Skeletal muscle tissue (tissue), 4 donors: ENCODE measurements around the gene SFTPB. TPM values are rescaled to one million over a fixed set of nuclear protein-coding genes. Genes with fewer than 3 reads are reported as not detected.
"Not testable (repeated sequence)": the region's sequence is repeated elsewhere in the genome, so short reads cannot be mapped to it uniquely, and the experiment has no call there.

Experiments used
- H3K27ac ChIP-seq: one replicate; pipeline ENCODE4 v1.7.0; 2013; ENCODE audit warnings: mild to moderate bottlenecking, low read depth, low read length, inconsistent platforms
- H3K27me3 ChIP-seq, 3 donors: one replicate each; pipeline ENCODE4 v1.7.0; 2013; ENCODE audit warnings: low read length in 3 of 3; ENCODE audit not compliant: control insufficient read depth in 3 of 3, insufficient read depth in 3 of 3
- H3K36me3 ChIP-seq, 3 donors: one replicate each; pipeline ENCODE4 v1.7.0; 2013; ENCODE audit warnings: low read length in 3 of 3; ENCODE audit not compliant: control insufficient read depth in 3 of 3, insufficient read depth in 3 of 3
- H3K4me1 ChIP-seq, 3 donors: one replicate each; pipeline ENCODE4 v1.7.0; 2013; ENCODE audit warnings: low read length in 3 of 3, mild to moderate bottlenecking in 3 of 3; ENCODE audit not compliant: control insufficient read depth in 3 of 3, insufficient read depth in 3 of 3
- H3K4me3 ChIP-seq, 3 donors: one replicate each; pipeline ENCODE4 v1.7.0; 2013; ENCODE audit warnings: low read length in 3 of 3
- H3K9ac ChIP-seq, 3 donors: one replicate each; pipeline ENCODE4 v1.7.0; 2013; ENCODE audit warnings: low read length in 3 of 3, mild to moderate bottlenecking in 3 of 3, moderate library complexity in 2 of 3, low read depth in 1 of 3
- H3K9me3 ChIP-seq, 3 donors: one replicate each; pipeline ENCODE4 v1.7.0; 2013; ENCODE audit warnings: low read length in 3 of 3; ENCODE audit not compliant: control insufficient read depth in 3 of 3
- total RNA-seq: library from RNA; depleted of rRNA; stranded (reverse); fragments of >200 nt; gene quantifications from one replicate; pipeline ENCODE4 v1.2.3, GENCODE V29; 2014
- donor health status: Osteomylitis.

The SFTPB gene
- total RNA-seq, 1 donor from 2014 or later = not detected

DNA sequence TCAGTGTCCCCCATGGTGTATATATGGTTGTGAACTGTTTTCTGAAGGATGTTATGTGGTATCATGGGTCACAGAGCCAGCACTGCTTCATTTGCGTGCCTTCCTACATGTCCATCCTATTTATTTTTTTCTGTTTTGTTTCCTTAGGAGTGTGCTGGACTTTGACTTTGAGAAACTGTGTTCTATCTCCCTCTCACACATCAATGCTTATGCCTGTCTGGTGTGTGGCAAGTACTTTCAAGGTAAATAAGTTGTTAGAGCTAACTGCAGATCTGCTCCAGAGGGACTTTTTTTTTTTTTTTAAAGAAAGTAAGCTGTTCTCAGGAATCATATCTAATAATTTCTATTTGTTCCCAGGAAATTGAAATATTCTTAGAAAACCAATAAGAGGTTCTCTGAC lies 46.7 kb downstream of the SFTPB start:
- Histone ChIP-seq H3K9me3 (no peaks in the 10 kb centered on the region), H3K9ac (no peak overlapping the region), H3K27ac (no peak overlapping the region), H3K27me3 (no peaks in the 10 kb centered on the region), H3K4me1 (peaks cover 11 to 12% (median 11%) of the 10 kb centered on the region in 3 donors), H3K36me3 (peaks cover 48 to 55% (median 50%) of the 10 kb centered on the region in 3 donors), H3K4me3 (no peak overlapping the region)

- no peaks in the 10 kb centered on the region for H3K27me3 ChIP-seq
- peaks cover 11 to 28% (median 14%) of the 10 kb centered on the region in 3 donors for H3K4me1 ChIP-seq
- no peak overlapping the region for H3K9ac ChIP-seq
- peaks cover 33 to 40% (median 35%) of the 10 kb centered on the region in 3 donors for H3K36me3 ChIP-seq
- H3K9me3 ChIP-seq = no peaks in the 10 kb centered on the region
- H3K4me3 ChIP-seq = no peak overlapping the region
- H3K27ac ChIP-seq = no peak overlapping the region
Measured at GRCh38 chr2:85619617-85620016, 48.4 kb downstream of the SFTPB start.

GRCh38 chr2:85617723-85618122 lies 50.3 kb downstream of the SFTPB start:
- Histone ChIP-seq H3K4me1 (peaks cover 11 to 28% (median 17%) of the 10 kb centered on the region in 3 donors), H3K9ac (peak overlapping the region; percentile 2 to 96 (median 14)), H3K4me3 (peak overlapping the region in 2 of 3 donors; percentile 74 to 91), H3K36me3 (peaks cover 18 to 23% (median 23%) of the 10 kb centered on the region in 3 donors)
- not testable (repeated sequence) for H3K27ac ChIP-seq, H3K9me3 ChIP-seq, H3K27me3 ChIP-seq

- H3K27me3 ChIP-seq = no peaks in the 10 kb centered on the region
- H3K4me3 ChIP-seq = peak overlapping the region in 1 of 3 donors; percentile 88
- peak overlapping the region in 1 of 3 donors; percentile 50 for H3K9ac ChIP-seq
- no peaks in the 10 kb centered on the region for H3K9me3 ChIP-seq
- peaks cover 19 to 45% (median 24%) of the 10 kb centered on the region in 3 donors for H3K4me1 ChIP-seq
- H3K36me3 ChIP-seq = peaks cover 5 to 12% (median 10%) of the 10 kb centered on the region in 3 donors
- peak overlapping the region; percentile 92 for H3K27ac ChIP-seq
Measured at GRCh38 chr2:85615413-85615728, 52.6 kb downstream of the SFTPB start.

- H3K27me3 ChIP-seq, H3K27ac ChIP-seq, H3K4me3 ChIP-seq, H3K9ac ChIP-seq, H3K9me3 ChIP-seq: not testable (repeated sequence)
- H3K36me3 ChIP-seq = peaks cover 7 to 12% (median 11%) of the 10 kb centered on the region in 3 donors
- H3K4me1 ChIP-seq = peaks cover 24 to 50% (median 27%) of the 10 kb centered on the region in 3 donors
Measured at GRCh38 chr2:85614757-85615156, 53.2 kb downstream of the SFTPB start.

DNA sequence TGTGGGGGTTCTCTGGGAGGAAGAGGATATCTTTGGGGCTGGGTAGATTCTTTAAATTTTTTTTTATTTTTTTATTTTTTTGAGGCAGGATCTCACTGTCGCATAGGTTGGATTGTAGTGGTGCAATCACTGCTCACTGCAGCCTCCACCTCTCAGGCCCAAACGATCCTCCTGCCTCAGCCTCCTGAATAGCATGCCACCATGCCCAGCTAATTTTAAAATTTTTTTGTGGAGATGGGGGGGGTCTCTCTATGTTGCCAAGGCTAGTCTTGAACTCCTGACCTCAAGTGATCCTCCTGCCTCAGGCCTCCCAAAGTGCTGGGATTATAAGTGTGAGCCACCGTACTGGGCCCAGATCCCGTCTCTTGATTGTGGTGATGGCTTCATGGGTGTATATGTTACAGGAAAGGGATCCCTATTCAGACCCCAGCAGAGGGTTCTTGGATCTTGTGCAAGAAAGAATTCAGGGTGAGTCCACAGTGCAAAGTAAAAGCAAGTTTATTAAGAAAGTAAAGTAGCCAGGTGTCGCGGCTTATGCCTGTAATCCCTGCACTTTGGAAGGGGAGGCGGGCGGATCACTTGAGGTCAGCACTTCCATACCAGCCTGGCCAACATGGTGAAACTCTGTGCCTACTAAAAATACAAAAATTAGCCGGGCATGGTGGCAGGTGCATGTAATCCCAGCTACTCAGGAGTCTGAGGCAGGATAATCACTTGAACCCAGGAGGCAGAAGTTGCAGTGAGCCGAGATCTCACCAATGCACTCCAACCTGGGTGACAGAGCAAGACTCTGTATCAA lies 54.1 kb downstream of the SFTPB start:
- Histone ChIP-seq H3K4me1 (peaks cover 30 to 58% (median 35%) of the 10 kb centered on the region in 3 donors), H3K4me3 (no peak overlapping the region), H3K27ac (peak overlapping the region; percentile 3), H3K9ac (peak overlapping the region in 1 of 3 donors; percentile 40), H3K27me3 (no peaks in the 10 kb centered on the region), H3K36me3 (peaks cover 5 to 8% (median 6%) of the 10 kb centered on the region in 3 donors), H3K9me3 (no peaks in the 10 kb centered on the region)

DNA sequence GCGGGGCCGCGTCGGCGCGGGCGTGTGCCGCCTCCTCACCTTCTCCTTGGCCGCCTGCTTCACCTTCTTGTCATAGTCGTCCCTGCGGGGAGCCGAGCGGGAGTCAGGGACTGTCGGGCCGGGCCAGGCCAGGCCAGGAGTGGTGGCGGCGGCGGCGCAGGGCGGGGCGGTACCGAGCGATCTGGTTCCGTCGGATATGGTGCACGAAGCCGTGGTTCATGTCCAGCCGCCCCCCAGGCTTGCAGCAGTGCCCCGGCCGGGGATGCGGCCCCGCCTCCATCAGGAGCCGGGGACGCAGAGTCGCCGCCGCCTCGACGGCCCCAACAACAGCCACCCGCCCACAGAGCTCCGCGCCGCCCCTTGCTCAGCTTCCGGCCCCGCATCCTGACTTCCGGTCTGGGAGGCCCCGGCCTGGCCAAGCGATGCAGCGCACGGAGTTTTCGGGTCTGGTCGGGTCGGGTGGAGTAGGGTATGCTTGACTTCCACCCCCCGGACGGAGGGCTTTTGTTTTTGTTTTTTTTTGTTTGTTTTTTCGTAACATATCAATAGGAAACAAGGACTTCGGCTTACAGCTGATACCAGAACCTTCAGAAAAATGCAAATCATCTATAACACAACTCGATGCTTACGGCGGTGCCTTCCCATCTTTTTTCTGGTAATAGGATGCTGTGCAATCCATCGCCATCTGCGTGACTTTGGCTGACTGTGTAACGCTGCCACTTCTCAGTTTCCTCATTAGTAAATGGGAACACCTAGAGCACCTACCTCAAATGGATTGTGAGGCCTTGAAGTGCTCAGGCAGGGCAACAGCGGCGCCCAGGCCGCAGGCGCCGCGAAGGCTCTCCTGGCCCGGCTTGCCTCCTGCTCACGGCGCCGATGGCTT lies 56.1 kb downstream of the SFTPB start, which contains the start of gene C2orf68:
Gene C2orf68 (minus strand): TSS at position 362 of the 883 bp plus-strand sequence. CDS start 82 bp downstream, at position 280.
- peak within 1 kb of the TSS; percentile 90 to 97 (median 90) for H3K9ac ChIP-seq
- peak within 1 kb of the TSS; percentile 89 to 94 (median 90) for H3K4me3 ChIP-seq
- peak within 1 kb of the TSS; percentile 85 for H3K27ac ChIP-seq
- no peaks in the 10 kb centered on the region for H3K9me3 ChIP-seq
- peaks cover 42 to 69% (median 45%) of the 10 kb centered on the region in 3 donors for H3K4me1 ChIP-seq
- H3K36me3 ChIP-seq = peaks cover 3 to 10% (median 10%) of the 10 kb centered on the region in 3 donors
- no peaks in the 10 kb centered on the region for H3K27me3 ChIP-seq

DNA sequence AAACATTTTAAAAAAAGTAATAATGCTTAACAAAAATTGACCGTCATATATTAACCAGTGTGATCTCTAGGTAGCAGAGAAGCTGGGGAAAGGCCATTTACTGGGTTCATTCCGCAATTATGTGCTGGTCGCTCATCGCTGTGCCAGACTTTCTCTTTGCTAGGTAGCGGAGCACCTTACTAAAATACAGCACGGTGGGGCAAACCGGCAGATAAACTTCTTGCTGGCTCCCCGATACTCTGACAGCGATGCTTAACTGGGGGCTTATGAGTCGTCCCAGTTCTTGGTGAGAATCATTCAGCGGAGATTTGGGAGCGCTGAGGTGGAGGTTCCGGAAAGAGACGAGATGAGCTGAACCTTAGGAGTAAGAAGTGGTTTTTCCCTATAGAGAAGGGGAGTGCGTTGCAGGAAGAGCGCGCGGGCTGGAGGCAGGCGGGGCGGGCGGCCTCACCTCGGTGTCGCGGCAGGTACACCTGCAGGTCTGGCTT lies 56.7 kb downstream of the SFTPB start:
- Histone ChIP-seq H3K9me3 (no peaks in the 10 kb centered on the region), H3K36me3 (peaks cover 3 to 11% (median 10%) of the 10 kb centered on the region in 3 donors), H3K4me3 (peak overlapping the region; percentile 89 to 94 (median 90)), H3K27me3 (no peaks in the 10 kb centered on the region), H3K27ac (peak overlapping the region; percentile 85), H3K4me1 (peaks cover 45 to 72% (median 50%) of the 10 kb centered on the region in 3 donors), H3K9ac (peak overlapping the region; percentile 90 to 97 (median 90))
